Endothelial cell of umbilical vein (primary cell): Measurements from ENCODE around the gene TMEM161A.

ENCODE experiments used
- CTCF ChIP-seq, 2 donors: IDR thresholded peaks; 1 replicate in 1 of 2; 2 replicates in 1 of 2; pipeline ENCODE4 v1.5.1; 2011; ENCODE audit warnings: low read length in 2 of 2, mild to moderate bottlenecking in 2 of 2, moderate library complexity in 2 of 2, control low read depth in 1 of 2, inconsistent platforms in 1 of 2, low read depth in 1 of 2; ENCODE audit not compliant: insufficient read depth in 1 of 2; ENCODE audit errors: extremely low read depth in 1 of 2
- FOS ChIP-seq: IDR thresholded peaks from 2 replicates; pipeline ENCODE4 v1.6.1; 2011; ENCODE audit warnings: mild to moderate bottlenecking, low read length, moderate library complexity, borderline replicate concordance; ENCODE audit not compliant: insufficient read depth
- JUN ChIP-seq: IDR thresholded peaks from 2 replicates; pipeline ENCODE4 v1.6.1; 2011; ENCODE audit warnings: borderline replicate concordance, low read depth; ENCODE audit not compliant: insufficient read length, insufficient read depth
- MAX ChIP-seq: IDR thresholded peaks from 2 replicates; pipeline ENCODE4 v1.6.1; 2011; ENCODE audit not compliant: insufficient read depth, insufficient read length
- MYC ChIP-seq: IDR thresholded peaks from one replicate; pipeline ENCODE4 v1.6.1; 2011; ENCODE audit warnings: mild to moderate bottlenecking, low read depth, low read length
- POLR2A ChIP-seq: IDR thresholded peaks from 2 replicates; pipeline ENCODE4 v1.6.1; 2012; ENCODE audit warnings: low read depth, mild to moderate bottlenecking, control low read depth, low read length
- POLR2AphosphoS5 ChIP-seq: IDR thresholded peaks from 2 replicates; pipeline ENCODE4 v1.6.1; 2012; ENCODE audit warnings: low read depth, mild to moderate bottlenecking, control low read depth, low read length, moderate library complexity; ENCODE audit not compliant: insufficient read depth

- TF ChIP-seq POLR2A (no peak), MAX (no peak), CTCF (IDR thresholded peaks at IDR 0.05; ENCODE audit: extremely low read depth in 1 of 2, insufficient read depth in 1 of 2, low read depth in 1 of 2, low read length in 2 of 2) (no peak), POLR2AphosphoS5 (no peak), MYC (no peak), JUN (no peak), FOS (no peak)
Measured at GRCh38 chr19:19079571-19079970, 58.7 kb downstream of the TMEM161A start.
